ENCODE measurements around the gene EFEMP1.

DNA sequence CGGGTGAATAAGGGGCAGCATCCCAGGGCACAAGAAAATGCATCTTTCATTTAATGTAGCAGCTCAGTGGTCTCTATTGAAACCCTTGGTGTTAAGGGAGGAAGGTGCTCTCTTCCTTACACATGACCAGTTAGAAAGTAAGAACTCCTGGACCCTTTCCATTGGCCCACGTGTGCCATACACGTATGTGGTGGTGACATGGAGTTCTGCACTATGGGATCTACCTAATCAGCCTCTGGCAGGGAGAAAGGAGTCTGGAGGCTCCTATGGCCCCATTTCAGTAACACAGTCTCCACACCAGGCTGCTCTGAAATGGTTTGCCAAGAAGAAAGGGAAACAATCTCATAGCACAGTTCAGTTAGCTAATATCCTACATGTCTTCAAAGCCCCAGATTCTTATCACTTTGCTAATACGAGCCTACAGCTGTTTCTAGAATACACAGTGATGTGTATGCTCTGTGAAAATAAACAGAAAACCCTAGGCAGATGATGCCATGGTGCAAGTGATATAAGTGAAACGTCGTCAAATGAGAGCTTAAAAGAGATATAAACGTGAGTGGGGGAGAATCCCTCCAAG, 7.0 kb downstream of the EFEMP1 start:
- TF ChIP-seq POLR2AphosphoS5 (IDR thresholded peaks at IDR 0.05; ENCODE audit: borderline replicate concordance, low read depth, low read length) (no peak), EZH2 (IDR thresholded peaks at IDR 0.05) (no peak), FOXP2 (optimal IDR thresholded peaks at IDR 0.05; ENCODE audit: control extremely low read depth, extremely low read length, insufficient read depth) (no peak)
